Fibroblast of skin of scalp (primary cell): ENCODE measurements around the gene AKAP1.

Experiments
- DNase-seq: peaks from one replicate; pipeline ENCODE4 v3.0.0-alpha.2; 2013

AKAP1 gene

GRCh38 chr17:57168695-57169094 is 83.6 kb downstream of the AKAP1 start:
- no peak for DNase-seq

DNA sequence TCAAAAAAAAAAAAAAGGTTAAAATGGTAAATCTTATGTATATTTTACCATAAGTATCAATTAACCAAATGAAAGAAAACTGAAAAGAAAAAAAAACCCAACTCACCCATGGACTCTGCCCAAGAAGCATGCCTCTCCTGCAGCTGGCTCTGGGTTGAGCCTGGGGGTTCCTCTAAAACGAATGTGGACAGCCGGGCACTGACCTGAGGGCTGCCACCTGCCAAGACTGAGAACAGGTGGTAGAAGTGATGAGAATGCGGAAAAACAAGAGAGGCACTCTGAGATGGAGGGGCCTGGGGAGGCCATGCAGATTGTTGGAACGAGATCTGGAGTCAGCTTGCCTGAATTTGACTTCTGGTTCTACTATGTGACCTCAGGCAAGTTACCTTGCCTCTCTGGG is 85.8 kb downstream of the AKAP1 start:
- DNase-seq: no peak
